Measurements from ENCODE around the gene CUBN.
A peak's percentile ranks its signal among the peaks of the same experiment; 100 is the strongest.

The CUBN gene

GRCh38 chr10:16950656-16951601, 178.7 kb downstream of the CUBN start:
- no peak for DNase-seq (ENCODE audit: low read depth)

GRCh38 chr10:16949816-16950215, 179.8 kb downstream of the CUBN start:
- no peak for DNase-seq (ENCODE audit: low read depth)

- DNase-seq (ENCODE audit: low read depth): peak; percentile 68
Observed at GRCh38 chr10:16948361-16948760, 181.2 kb downstream of the CUBN start.

GRCh38 chr10:16947069-16947468, 182.5 kb downstream of the CUBN start:
- DNase-seq (ENCODE audit: low read depth): no peak

GRCh38 chr10:16945593-16945992, 184.0 kb downstream of the CUBN start:
- no peak for DNase-seq (ENCODE audit: low read depth)

- peak; percentile 6 for DNase-seq (ENCODE audit: low read depth)
Observed at GRCh38 chr10:16944986-16945385, 184.6 kb downstream of the CUBN start.

- no peak for DNase-seq (ENCODE audit: low read depth)
Observed at GRCh38 chr10:16944402-16944801, 185.2 kb downstream of the CUBN start.

- no peak for DNase-seq (ENCODE audit: low read depth)
Observed at GRCh38 chr10:16943295-16944285, 186.0 kb downstream of the CUBN start.

- no peak for DNase-seq (ENCODE audit: low read depth)
Observed at GRCh38 chr10:16942381-16943078, 187.1 kb downstream of the CUBN start.

GRCh38 chr10:16941870-16942269, 187.7 kb downstream of the CUBN start:
- no peak for DNase-seq (ENCODE audit: low read depth)

- DNase-seq (ENCODE audit: low read depth): no peak
Observed at GRCh38 chr10:16941067-16941466, 188.5 kb downstream of the CUBN start.

- DNase-seq (ENCODE audit: low read depth): no peak
Observed at GRCh38 chr10:16938952-16939351, 190.7 kb downstream of the CUBN start.

GRCh38 chr10:16934461-16934860, 195.2 kb downstream of the CUBN start:
- DNase-seq (ENCODE audit: low read depth): no peak

GRCh38 chr10:16933783-16934182, 195.8 kb downstream of the CUBN start:
- DNase-seq (ENCODE audit: low read depth): no peak

GRCh38 chr10:16931930-16932329, 197.7 kb downstream of the CUBN start:
- DNase-seq (ENCODE audit: low read depth): no peak

- DNase-seq (ENCODE audit: low read depth): no peak
Observed at GRCh38 chr10:16930540-16930939, 199.1 kb downstream of the CUBN start.

- no peak for DNase-seq (ENCODE audit: low read depth)
Observed at GRCh38 chr10:16929069-16929468, 200.5 kb downstream of the CUBN start.

- no peak for DNase-seq (ENCODE audit: low read depth)
Observed at GRCh38 chr10:16927546-16927945, 202.1 kb downstream of the CUBN start.

- no peak for DNase-seq (ENCODE audit: low read depth)
Observed at GRCh38 chr10:16923726-16924125, 205.9 kb downstream of the CUBN start.

GRCh38 chr10:16923309-16923708, 206.3 kb downstream of the CUBN start:
- DNase-seq (ENCODE audit: low read depth): no peak

- DNase-seq (ENCODE audit: low read depth): no peak
Observed at GRCh38 chr10:16919121-16919982, 210.3 kb downstream of the CUBN start.

Data from T-helper 22 cell (primary cell).